ENCODE data around the gene UBXN4. TPM values are rescaled to one million over a fixed set of nuclear protein-coding genes. Genes with fewer than 3 reads are reported as not detected.
"Not testable (repeated sequence)": the region's sequence is repeated elsewhere in the genome, so short reads cannot be mapped to it uniquely, and the experiment has no call there.

UBXN4 gene
- total RNA-seq, 2 donors from 2014 or later, result 122 to 156 TPM

DNA sequence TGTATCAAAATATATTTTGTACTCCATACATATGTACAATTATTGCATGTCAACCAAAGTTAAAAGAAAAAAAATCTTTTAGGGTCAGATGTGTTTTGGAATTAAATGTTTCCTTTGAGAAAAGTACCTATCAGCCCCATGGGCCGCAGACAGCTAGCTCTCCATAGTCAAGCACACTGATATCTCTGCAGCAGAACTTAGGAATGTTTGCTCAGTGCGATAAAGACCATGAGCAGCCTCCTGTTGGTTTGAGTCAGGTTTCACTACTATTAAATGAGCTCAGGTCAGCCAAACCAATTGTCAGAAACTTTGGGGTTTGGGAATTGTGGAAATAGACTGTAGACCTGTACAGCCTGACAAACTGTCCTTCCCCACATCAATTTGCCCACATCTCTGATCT lies 61.6 kb downstream of the UBXN4 start:
- no peaks in the 10 kb centered on the region for H3K36me3 Mint-ChIP-seq (ENCODE audit: low read depth)
- no peak overlapping the region for H3K4me3 Mint-ChIP-seq
- no peaks in the 10 kb centered on the region for H3K4me1 Mint-ChIP-seq
- no peak overlapping the region for H3K27ac Mint-ChIP-seq
- no peaks in the 10 kb centered on the region for H3K27me3 Mint-ChIP-seq
- peaks cover 5% of the 10 kb centered on the region for H3K9me3 Mint-ChIP-seq
- ATAC-seq (replicated peaks), result no peak

GRCh38 chr2:135807874-135808273 lies 66.2 kb downstream of the UBXN4 start:
- H3K4me1 Mint-ChIP-seq; H3K36me3 Mint-ChIP-seq (ENCODE audit: low read depth); H3K9me3 Mint-ChIP-seq; H3K27ac Mint-ChIP-seq; H3K27me3 Mint-ChIP-seq; H3K4me3 Mint-ChIP-seq; ATAC-seq (replicated peaks): not testable (repeated sequence)

- H3K4me1 Mint-ChIP-seq, result peaks cover 7% of the 10 kb centered on the region
- no peak overlapping the region for H3K27ac Mint-ChIP-seq
- no peak for ATAC-seq (replicated peaks)
- no peaks in the 10 kb centered on the region for H3K36me3 Mint-ChIP-seq (ENCODE audit: low read depth)
- H3K27me3 Mint-ChIP-seq, result no peaks in the 10 kb centered on the region
- peaks cover 3% of the 10 kb centered on the region for H3K9me3 Mint-ChIP-seq
- H3K4me3 Mint-ChIP-seq, result no peak overlapping the region
These were observed 71.4 kb downstream of the UBXN4 start for GRCh38 chr2:135812907-135813511.

DNA sequence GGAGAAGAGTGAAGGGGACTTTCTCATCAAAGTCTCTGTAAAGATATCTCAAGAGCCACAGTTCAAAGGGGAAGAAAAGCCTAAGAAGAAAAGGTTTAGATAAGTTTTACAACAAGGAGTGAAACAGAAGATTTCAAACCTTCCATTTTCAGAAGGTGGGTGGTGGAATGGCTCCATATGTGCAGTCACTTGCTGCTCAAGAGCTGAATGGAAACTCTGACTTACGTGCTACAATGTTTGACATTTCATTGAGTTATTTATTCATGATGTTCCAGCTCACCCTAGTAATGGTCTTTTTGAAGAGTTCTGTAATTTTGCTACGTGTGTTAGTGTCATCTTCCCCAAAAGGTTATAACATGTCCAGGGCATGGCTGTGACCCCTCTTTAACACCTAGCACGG lies 73.6 kb downstream of the UBXN4 start:
- H3K36me3 Mint-ChIP-seq (ENCODE audit: low read depth), result no peaks in the 10 kb centered on the region
- H3K9me3 Mint-ChIP-seq, result peaks cover 3% of the 10 kb centered on the region
- peak; percentile 23 for ATAC-seq (replicated peaks)
- peak overlapping the region; percentile 28 for H3K4me3 Mint-ChIP-seq
- no peaks in the 10 kb centered on the region for H3K27me3 Mint-ChIP-seq
- peaks cover 16% of the 10 kb centered on the region for H3K4me1 Mint-ChIP-seq
- H3K27ac Mint-ChIP-seq, result peak overlapping the region; percentile 62

- no peaks in the 10 kb centered on the region for H3K27me3 Mint-ChIP-seq
- H3K36me3 Mint-ChIP-seq (ENCODE audit: low read depth), result no peaks in the 10 kb centered on the region
- no peak for ATAC-seq (replicated peaks)
- H3K27ac Mint-ChIP-seq, result no peak overlapping the region
- H3K4me1 Mint-ChIP-seq, result peaks cover 24% of the 10 kb centered on the region
- H3K4me3 Mint-ChIP-seq, result no peak overlapping the region
- H3K9me3 Mint-ChIP-seq, result peaks cover 3% of the 10 kb centered on the region
These were observed 75.8 kb downstream of the UBXN4 start for GRCh38 chr2:135817466-135817865.

GRCh38 chr2:135817951-135818350 lies 76.3 kb downstream of the UBXN4 start:
- Mint-ChIP-seq H3K4me1 (peaks cover 24% of the 10 kb centered on the region), H3K36me3 (ENCODE audit: low read depth) (no peaks in the 10 kb centered on the region), H3K27ac (no peak overlapping the region), H3K9me3 (peaks cover 5% of the 10 kb centered on the region), H3K4me3 (no peak overlapping the region), H3K27me3 (no peaks in the 10 kb centered on the region)
- no peak for ATAC-seq (replicated peaks)

DNA sequence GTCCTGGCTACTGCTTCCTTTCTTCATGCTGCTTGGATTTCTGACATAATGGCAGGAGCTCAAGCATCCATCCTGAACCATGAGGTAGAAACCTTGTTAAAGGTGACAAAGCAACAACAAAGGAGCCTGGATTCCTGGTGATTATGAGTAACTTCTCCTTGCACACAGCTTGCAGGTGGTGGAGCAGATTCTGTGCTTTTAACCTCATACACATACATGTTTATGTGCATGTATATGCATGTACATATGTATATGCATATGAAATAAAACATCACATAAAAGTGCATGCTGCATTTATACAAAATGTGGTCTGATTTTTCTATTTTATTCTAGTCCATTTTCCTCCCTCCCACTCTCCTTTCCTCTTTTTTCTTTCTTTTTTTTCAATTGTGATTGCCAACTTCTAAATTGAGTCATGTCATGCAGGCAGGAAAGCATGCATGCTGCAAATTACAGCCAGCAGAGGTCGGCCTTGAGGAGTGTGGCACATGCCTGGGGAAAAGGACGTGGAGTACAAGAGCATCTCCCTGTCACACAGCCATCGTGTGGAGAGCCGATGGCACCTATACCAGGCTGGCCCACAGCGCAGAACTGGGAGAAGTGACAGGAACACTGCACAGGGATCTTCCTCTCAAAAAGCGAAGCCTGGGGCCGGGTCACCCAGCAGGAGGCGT lies 77.4 kb downstream of the UBXN4 start:
- Mint-ChIP-seq H3K4me1 (peaks cover 24% of the 10 kb centered on the region), H3K27me3 (no peaks in the 10 kb centered on the region), H3K36me3 (ENCODE audit: low read depth) (no peaks in the 10 kb centered on the region), H3K4me3 (peak overlapping the region; percentile 73), H3K9me3 (peaks cover 9% of the 10 kb centered on the region), H3K27ac (peak overlapping the region; percentile 71)
- peak; percentile 39 for ATAC-seq (replicated peaks)

- Mint-ChIP-seq H3K4me3 (peak overlapping the region; percentile 73), H3K36me3 (ENCODE audit: low read depth) (no peaks in the 10 kb centered on the region), H3K9me3 (peaks cover 7% of the 10 kb centered on the region), H3K27me3 (no peaks in the 10 kb centered on the region), H3K4me1 (peaks cover 21% of the 10 kb centered on the region), H3K27ac (peak overlapping the region; percentile 71)
- peak; percentile 93 for ATAC-seq (replicated peaks)
These were observed 78.5 kb downstream of the UBXN4 start for GRCh38 chr2:135820003-135820618.

- H3K4me3 Mint-ChIP-seq, result peak overlapping the region; percentile 73
- H3K36me3 Mint-ChIP-seq (ENCODE audit: low read depth), result no peaks in the 10 kb centered on the region
- no peak for ATAC-seq (replicated peaks)
- H3K27me3 Mint-ChIP-seq, result no peaks in the 10 kb centered on the region
- peak overlapping the region; percentile 22 for H3K27ac Mint-ChIP-seq
- H3K4me1 Mint-ChIP-seq, result peaks cover 17% of the 10 kb centered on the region
- H3K9me3 Mint-ChIP-seq, result peaks cover 7% of the 10 kb centered on the region
These were observed 79.5 kb downstream of the UBXN4 start for GRCh38 chr2:135821190-135821589.

GRCh38 chr2:135822855-135823254 lies 81.2 kb downstream of the UBXN4 start:
- H3K4me1 Mint-ChIP-seq, result peaks cover 17% of the 10 kb centered on the region
- no peaks in the 10 kb centered on the region for H3K36me3 Mint-ChIP-seq (ENCODE audit: low read depth)
- H3K27me3 Mint-ChIP-seq, result no peaks in the 10 kb centered on the region
- no peak overlapping the region for H3K27ac Mint-ChIP-seq
- peaks cover 7% of the 10 kb centered on the region for H3K9me3 Mint-ChIP-seq
- no peak overlapping the region for H3K4me3 Mint-ChIP-seq
- ATAC-seq (replicated peaks), result no peak

DNA sequence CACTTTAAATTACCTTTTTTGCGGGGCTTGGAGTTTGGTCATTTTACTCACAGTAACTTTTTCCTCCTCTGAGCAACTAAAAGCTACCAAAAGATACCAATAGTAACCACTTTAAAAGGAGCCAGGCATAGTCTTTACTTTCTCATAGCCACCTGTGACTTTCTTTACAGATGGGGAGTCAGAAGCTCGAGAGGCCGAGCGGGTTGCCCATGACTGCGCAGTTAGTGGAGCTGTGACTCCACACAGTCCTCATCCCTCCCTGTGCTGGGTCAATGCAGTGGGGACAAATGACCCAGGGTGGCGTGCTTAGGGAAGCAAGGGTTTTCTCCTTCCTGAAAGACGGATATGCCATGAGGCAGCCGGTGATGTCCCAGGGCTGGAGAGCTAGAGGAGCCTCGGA lies 83.5 kb downstream of the UBXN4 start:
- Mint-ChIP-seq H3K9me3 (peaks cover 7% of the 10 kb centered on the region), H3K27me3 (no peaks in the 10 kb centered on the region), H3K4me3 (no peak overlapping the region), H3K4me1 (peaks cover 9% of the 10 kb centered on the region), H3K36me3 (ENCODE audit: low read depth) (no peaks in the 10 kb centered on the region), H3K27ac (no peak overlapping the region)
- no peak for ATAC-seq (replicated peaks)

GRCh38 chr2:135825550-135826176 lies 84.0 kb downstream of the UBXN4 start:
- ATAC-seq (replicated peaks), result no peak
- Mint-ChIP-seq H3K36me3 (ENCODE audit: low read depth) (no peaks in the 10 kb centered on the region), H3K27ac (no peak overlapping the region), H3K4me3 (no peak overlapping the region), H3K4me1 (peaks cover 4% of the 10 kb centered on the region), H3K27me3 (no peaks in the 10 kb centered on the region), H3K9me3 (peaks cover 7% of the 10 kb centered on the region)

GRCh38 chr2:135826544-135826943 lies 84.9 kb downstream of the UBXN4 start:
- Mint-ChIP-seq H3K4me3 (no peak overlapping the region), H3K9me3 (peaks cover 7% of the 10 kb centered on the region), H3K36me3 (ENCODE audit: low read depth) (no peaks in the 10 kb centered on the region), H3K27ac (no peak overlapping the region), H3K4me1 (no peaks in the 10 kb centered on the region), H3K27me3 (no peaks in the 10 kb centered on the region)
- ATAC-seq (replicated peaks), result no peak

DNA sequence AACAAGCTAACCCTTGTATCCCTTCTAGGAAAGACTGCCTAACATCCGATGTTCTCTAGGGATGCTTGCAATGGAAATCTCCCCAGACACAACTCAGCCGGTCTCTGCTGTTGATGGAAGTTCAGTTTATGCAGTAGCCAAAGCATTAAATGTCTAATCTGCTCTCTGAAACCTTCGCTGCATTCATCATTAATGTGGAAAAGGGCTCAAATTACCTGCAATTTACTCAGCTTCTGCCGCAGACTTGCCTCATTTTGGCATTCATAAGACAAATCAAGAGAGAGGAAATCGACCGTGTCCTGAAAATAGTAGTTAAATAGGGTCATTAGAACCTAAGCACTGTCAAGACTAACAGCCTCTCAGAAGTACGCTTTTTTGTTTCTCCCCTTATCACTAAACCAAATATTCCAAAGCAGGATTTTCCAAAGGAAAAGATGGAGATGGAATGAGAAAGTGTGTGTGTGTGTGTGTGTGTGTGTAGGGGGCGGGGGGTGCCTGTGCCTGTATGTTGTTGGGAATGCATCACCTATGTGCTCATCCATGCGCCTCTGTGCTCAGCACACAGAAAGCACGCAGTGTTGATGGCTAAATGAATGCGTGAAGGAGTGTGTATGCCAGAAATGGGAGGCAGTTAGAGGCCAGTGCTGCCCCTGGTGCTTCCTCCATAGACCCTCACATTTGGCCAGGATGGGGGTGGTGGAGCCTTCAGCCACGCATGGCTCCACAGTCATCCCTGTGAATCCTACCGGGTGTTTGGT lies 87.9 kb downstream of the UBXN4 start:
- Mint-ChIP-seq H3K4me3 (no peak overlapping the region), H3K27me3 (no peaks in the 10 kb centered on the region), H3K9me3 (no peaks in the 10 kb centered on the region), H3K36me3 (ENCODE audit: low read depth) (no peaks in the 10 kb centered on the region), H3K4me1 (no peaks in the 10 kb centered on the region), H3K27ac (no peak overlapping the region)
- no peak for ATAC-seq (replicated peaks)
